AG04449 (cell line): ENCODE measurements around the gene NUDT3.

Experiments
- CTCF ChIA-PET: fragments of 350-600 bp; formaldehyde crosslinking; extraction: SDS; loops from one replicate; lab custom pipeline; 2021; ENCODE audit warnings: antibody characterized with exemption; lab: Yijun Ruan, JAX
- POLR2A ChIA-PET: fragments of 400-600, 350-600 bp; formaldehyde crosslinking; extraction: SDS; loops from one replicate; lab custom pipeline; 2020; ENCODE audit warnings: antibody characterized with exemption, inconsistent platforms; lab: Yijun Ruan, JAX
- DNase-seq: peaks from one replicate; pipeline ENCODE4 v3.0.0-alpha.2; 2010; ENCODE audit warnings: low read depth, low spot score
- H3K4me3 ChIP-seq: 2 replicates; pipeline ENCODE4 v1.5.1; 2011; ENCODE audit warnings: low read depth, mild to moderate bottlenecking, control low read depth, low read length
- TF ChIP-seq, protein P1 (sequence below): IDR thresholded peaks from one replicate; pipeline ENCODE4 v1.5.1; 2011; ENCODE audit warnings: mild to moderate bottlenecking, moderate library complexity, low read length, control low read depth, inconsistent platforms; ENCODE audit not compliant: insufficient read depth; ENCODE audit errors: missing control alignments

The NUDT3 gene

DNA sequence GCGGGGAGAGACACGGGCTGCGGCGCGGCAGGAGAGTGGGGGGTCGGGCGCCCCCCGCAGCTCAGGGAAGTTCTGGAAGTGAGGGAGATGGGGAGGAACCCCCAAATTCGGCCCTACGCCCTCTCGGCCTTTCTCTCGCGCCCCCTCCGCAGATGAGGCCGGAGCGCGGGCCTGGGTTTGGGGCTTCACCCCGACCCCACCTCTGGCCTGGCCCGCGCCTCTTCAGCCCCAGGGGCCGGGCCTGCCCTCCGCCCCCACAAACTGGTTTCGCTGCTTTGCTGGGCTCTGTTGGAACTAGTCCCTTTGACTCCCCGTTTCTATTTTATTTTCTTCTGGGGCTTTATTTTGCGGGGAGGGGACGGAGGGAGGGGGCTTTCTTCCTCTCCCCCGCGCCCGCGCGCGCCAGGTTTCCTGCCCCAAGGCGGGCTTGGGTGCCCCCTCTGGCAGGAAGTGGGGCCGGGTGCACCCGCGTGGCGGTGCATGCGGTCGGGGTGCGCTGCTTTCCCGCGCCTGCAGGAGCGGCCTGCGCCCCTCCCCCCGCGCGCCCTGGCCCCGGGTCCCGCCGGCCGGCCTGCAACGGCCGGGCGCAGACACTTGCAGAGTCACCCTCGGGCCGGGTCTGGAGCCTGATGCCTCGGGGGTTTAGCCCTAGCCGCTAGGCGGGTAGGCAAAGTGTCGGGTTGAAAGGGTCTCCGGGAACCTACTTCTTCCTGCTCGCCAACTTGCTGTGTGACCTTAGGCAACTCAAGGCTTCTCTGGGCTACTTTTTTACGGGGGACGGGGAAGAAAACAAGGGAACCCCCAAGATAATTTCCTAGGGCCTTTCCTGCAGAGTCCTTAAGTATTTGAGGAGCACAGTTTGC, 154.5 kb downstream of the NUDT3 start:
- peak overlapping the region; percentile 69 for H3K4me3 ChIP-seq
- POLR2A ChIA-PET = interaction anchor here (1.4 kb wide), 1 partner anchor 188 kb away, joined by 5 read pairs; the partner anchor contains the start of gene RPS10
- TF ChIP-seq, protein P1, sequence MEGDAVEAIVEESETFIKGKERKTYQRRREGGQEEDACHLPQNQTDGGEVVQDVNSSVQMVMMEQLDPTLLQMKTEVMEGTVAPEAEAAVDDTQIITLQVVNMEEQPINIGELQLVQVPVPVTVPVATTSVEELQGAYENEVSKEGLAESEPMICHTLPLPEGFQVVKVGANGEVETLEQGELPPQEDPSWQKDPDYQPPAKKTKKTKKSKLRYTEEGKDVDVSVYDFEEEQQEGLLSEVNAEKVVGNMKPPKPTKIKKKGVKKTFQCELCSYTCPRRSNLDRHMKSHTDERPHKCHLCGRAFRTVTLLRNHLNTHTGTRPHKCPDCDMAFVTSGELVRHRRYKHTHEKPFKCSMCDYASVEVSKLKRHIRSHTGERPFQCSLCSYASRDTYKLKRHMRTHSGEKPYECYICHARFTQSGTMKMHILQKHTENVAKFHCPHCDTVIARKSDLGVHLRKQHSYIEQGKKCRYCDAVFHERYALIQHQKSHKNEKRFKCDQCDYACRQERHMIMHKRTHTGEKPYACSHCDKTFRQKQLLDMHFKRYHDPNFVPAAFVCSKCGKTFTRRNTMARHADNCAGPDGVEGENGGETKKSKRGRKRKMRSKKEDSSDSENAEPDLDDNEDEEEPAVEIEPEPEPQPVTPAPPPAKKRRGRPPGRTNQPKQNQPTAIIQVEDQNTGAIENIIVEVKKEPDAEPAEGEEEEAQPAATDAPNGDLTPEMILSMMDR = peak; percentile 63
- no peak for DNase-seq
- CTCF ChIA-PET = interaction anchor here (1.1 to 1.4 kb wide), 4 partner anchors 11 to 371 kb away, joined by 3 to 8 read pairs (median 4); partner anchors contain the start of genes NUDT3 and SMIM29

DNA sequence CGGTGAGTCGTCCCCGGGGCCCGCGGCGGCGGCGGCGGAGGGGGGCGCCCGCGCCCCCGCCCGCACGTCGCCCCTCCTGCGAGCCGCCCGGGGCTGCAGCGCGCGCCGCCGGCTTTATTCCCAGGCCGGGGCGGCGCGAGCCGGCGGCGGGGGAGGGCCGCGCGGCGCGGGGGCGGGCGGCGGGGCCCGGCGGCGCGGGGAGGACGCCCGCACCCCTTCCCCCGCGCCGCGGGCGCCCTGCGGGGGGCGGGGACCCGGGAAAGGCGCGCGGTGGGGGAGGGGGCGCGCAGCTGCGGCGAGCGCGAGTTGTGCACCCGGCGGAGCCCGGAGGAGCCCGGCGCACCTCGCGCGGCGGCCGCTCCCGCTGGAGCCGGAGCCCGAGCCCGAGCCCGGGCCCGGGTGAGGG, 155.2 kb downstream of the NUDT3 start:
- ChIA-PET POLR2A (interaction anchor here (0.6 to 1.5 kb wide), 8 partner anchors 10 to 396 kb away, joined by 3 to 25 read pairs (median 4); partner anchors contain the start of genes NUDT3 and RPS10), CTCF (interaction anchor here (0.7 to 1.4 kb wide), 8 partner anchors 9 to 372 kb away, joined by 3 to 11 read pairs (median 4); partner anchors contain the start of genes NUDT3 and SMIM29)
- DNase-seq = no peak
- TF ChIP-seq, protein P1 = no peak
- H3K4me3 ChIP-seq = peak overlapping the region; percentile 69

DNA sequence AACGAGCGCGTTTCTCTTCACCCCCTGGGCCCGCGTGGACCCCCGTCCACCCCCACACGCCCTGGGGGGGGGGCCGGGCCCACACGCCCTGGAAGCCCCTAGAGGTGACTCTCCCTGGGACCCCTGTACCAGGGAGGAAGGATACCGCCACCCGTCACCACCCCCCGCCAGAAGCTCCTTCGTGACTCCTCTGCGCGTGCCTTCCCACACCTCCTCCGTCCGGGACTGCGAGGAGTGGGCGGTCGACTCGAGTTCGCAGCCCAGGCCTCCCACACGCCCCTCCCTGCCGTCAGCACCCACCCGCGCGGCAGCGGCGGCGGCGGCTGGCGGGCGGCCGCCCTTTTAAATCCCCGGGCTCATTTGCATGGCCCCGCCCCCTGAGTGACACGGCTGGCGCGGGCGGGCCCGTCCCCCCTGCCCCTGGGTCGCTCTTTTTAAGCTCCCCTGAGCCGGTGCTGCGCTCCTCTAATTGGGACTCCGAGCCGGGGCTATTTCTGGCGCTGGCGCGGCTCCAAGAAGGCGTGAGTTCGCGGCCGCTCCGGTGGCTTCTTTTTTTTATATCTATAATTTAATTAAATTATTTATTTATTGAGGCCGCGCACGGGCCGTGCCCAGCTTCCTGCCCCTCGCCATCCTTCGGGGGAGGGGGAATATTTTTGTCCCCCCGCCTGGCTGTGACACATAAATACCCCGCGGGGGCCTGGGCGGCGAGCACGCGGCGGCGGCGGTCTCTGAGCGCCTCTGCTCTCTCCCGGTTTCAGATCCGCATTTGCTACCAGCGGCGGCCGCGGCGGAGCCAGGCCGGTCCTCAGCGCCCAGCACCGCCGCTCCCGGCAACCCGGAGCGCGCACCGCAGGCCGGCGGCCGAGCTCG, 155.8 kb downstream of the NUDT3 start, which contains the start of gene HMGA1:
Gene HMGA1, plus strand, starts transcription at position 431 of the 873 bp plus-strand sequence. CDS start 3,908 bp downstream, outside the sequence.
- no peak for DNase-seq
- TF ChIP-seq, protein P1 = no peak
- peak within 1 kb of the TSS; percentile 69 for H3K4me3 ChIP-seq
- ChIA-PET POLR2A (interaction anchor here (0.6 to 1.5 kb wide), 12 partner anchors 10 to 396 kb away, joined by 3 to 25 read pairs (median 4); partner anchors contain the start of genes NUDT3, RPS10 and SMIM29), CTCF (interaction anchor here (0.7 to 1.4 kb wide), 8 partner anchors 9 to 373 kb away, joined by 3 to 11 read pairs (median 4); partner anchors contain the start of genes NUDT3 and SMIM29)

DNA sequence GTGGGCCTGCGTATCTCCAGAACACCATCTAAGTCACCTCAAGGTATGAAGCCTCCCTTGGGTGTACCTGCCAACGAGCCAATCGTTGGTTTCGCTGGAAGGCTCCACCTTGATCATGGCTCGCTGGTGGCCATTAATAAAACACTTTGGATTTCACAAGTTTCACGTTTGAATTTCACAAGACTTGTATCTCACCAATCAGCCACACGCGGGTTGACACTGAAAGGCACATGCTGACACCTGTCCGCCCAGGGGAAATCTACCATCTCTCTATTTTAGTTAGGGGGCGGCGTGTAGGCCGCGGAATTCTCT, 156.4 kb downstream of the NUDT3 start:
- DNase-seq = no peak
- TF ChIP-seq, protein P1 = no peak
- ChIA-PET CTCF (interaction anchor here (1.2 to 1.4 kb wide), 3 partner anchors 11 to 40 kb away, joined by 6 to 11 read pairs (median 8); partner anchors contain the start of gene SMIM29), POLR2A (interaction anchor here (0.8 to 1.5 kb wide), 5 partner anchors 9 to 190 kb away, joined by 4 to 25 read pairs (median 7); partner anchors contain the start of genes RPS10 and SMIM29)
- peak overlapping the region; percentile 69 for H3K4me3 ChIP-seq

- CTCF ChIA-PET = interaction anchor here (1.3 kb wide), 1 partner anchor 39 kb away, joined by 11 read pairs; no protein-coding TSS in a partner anchor
- TF ChIP-seq, protein P1 = no peak
- no peak for DNase-seq
- peak overlapping the region; percentile 69 for H3K4me3 ChIP-seq
- POLR2A ChIA-PET = interaction anchor here (0.9 to 1.5 kb wide), 2 partner anchors 12 to 13 kb away, joined by 7 to 25 read pairs; partner anchors contain the start of gene SMIM29
These were observed 156.9 kb downstream of the NUDT3 start for GRCh38 chr6:34235307-34236130.
